OCI-LY7 (cell line): ENCODE measurements around the gene PEMT. TPM values are rescaled to one million over a fixed set of nuclear protein-coding genes. Genes with fewer than 3 reads are reported as not detected.

Source experiments
- BruUV-seq: library from RNA; stranded (reverse); fragments of 400-500 nt; replicated peaks from 2 replicates; lab custom pipeline; 2021; lab: Mats Ljungman, UMichigan
- CTCF ChIA-PET: fragments of 300-600 bp; sonication (Branson Sonifier 250); formaldehyde crosslinking; loops from one replicate; lab custom pipeline; 2022; ENCODE audit warnings: antibody characterized with exemption; ENCODE audit not compliant: unreplicated experiment; lab: Charles Lee
- POLR2A ChIA-PET: fragments of 300-600 bp; sonication (Branson Sonifier 250); formaldehyde crosslinking; loops from one replicate; lab custom pipeline; 2022; ENCODE audit warnings: antibody characterized with exemption; lab: Charles Lee
- DNase-seq: peaks from one replicate; pipeline ENCODE4 v3.0.0-alpha.2; 2015; ENCODE audit warnings: low spot score
- H2AFZ ChIP-seq: fragments of 200-600 bp; sonication (generic), shearing (Covaris generic); 2 replicates; pipeline ENCODE4 v1.6.1; 2014; ENCODE audit warnings: mild to moderate bottlenecking, antibody characterized with exemption, low read length, moderate library complexity
- H3K27ac ChIP-seq: fragments of 200-600 bp; sonication (generic); 2 replicates; pipeline ENCODE4 v1.5.1; 2014; ENCODE audit warnings: mixed run types, low read depth, mild to moderate bottlenecking, moderate library complexity, low read length, inconsistent platforms; ENCODE audit not compliant: poor library complexity, severe bottlenecking
- H3K36me3 ChIP-seq: fragments of 200-600 bp; sonication (generic); 2 replicates; pipeline ENCODE4 v1.6.1; 2014; ENCODE audit warnings: mild to moderate bottlenecking, antibody characterized with exemption, low read length, moderate library complexity, mixed read lengths; ENCODE audit not compliant: insufficient read depth
- H3K4me1 ChIP-seq: fragments of 200-600 bp; sonication (generic); 2 replicates; pipeline ENCODE4 v1.5.1; 2014; ENCODE audit warnings: mild to moderate bottlenecking, low read length; ENCODE audit not compliant: insufficient read depth, poor library complexity, severe bottlenecking
- H3K4me2 ChIP-seq: fragments of 200-600 bp; sonication (generic); 2 replicates; pipeline ENCODE4 v1.6.1; 2014; ENCODE audit warnings: mild to moderate bottlenecking, low read length
- H3K4me3 ChIP-seq: fragments of 200-600 bp; sonication (generic); 2 replicates; pipeline ENCODE4 v1.5.1; 2014; ENCODE audit warnings: mild to moderate bottlenecking, low read depth, low read length; ENCODE audit not compliant: poor library complexity, severe bottlenecking
- H3K79me2 ChIP-seq: fragments of 200-600 bp; sonication (generic); 2 replicates; pipeline ENCODE4 v1.6.1; 2016; ENCODE audit warnings: low read depth, mild to moderate bottlenecking, low read length, moderate library complexity, mixed read lengths; ENCODE audit not compliant: insufficient read depth
- H3K9me2 ChIP-seq: fragments of 200-600 bp; sonication (generic); 2 replicates; pipeline ENCODE4 v1.6.1; 2016; ENCODE audit warnings: mild to moderate bottlenecking, low read length, mixed read lengths; ENCODE audit not compliant: insufficient read depth
- H3K9me3 ChIP-seq: fragments of 200-600 bp; sonication (generic); 2 replicates; pipeline ENCODE4 v1.6.1; 2014; ENCODE audit warnings: mild to moderate bottlenecking, mixed run types, low read length, mixed read lengths
- H4K20me1 ChIP-seq: fragments of 200-600 bp; sonication (generic); 2 replicates; pipeline ENCODE4 v1.6.1; 2014; ENCODE audit warnings: mild to moderate bottlenecking, antibody characterized with exemption, low read length, moderate library complexity, mixed read lengths; ENCODE audit not compliant: insufficient read depth
- CTCF ChIP-seq: fragments of 200-600 bp; sonication (generic); conservative IDR thresholded peaks from 2 replicates; pipeline ENCODE4 v1.5.1; 2014; ENCODE audit warnings: mild to moderate bottlenecking, antibody characterized with exemption, low read length, moderate library complexity, mixed read lengths
- EZH2phosphoT487 ChIP-seq: fragments of 200-600 bp; sonication (generic); IDR thresholded peaks from 2 replicates; pipeline ENCODE4 v1.6.1; 2018; ENCODE audit warnings: low read depth, borderline replicate concordance, mild to moderate bottlenecking, mixed run types, antibody characterized with exemption, low read length, moderate library complexity, mixed read lengths
- intact Hi-C: fragments of 100-400 bp; cut with micrococcal nuclease; formaldehyde crosslinking; loops from one replicate; pipeline ENCODE4 v1.10.0; 2022; ENCODE audit not compliant: unreplicated experiment
- total RNA-seq, 2 experiments: library from RNA; depleted of rRNA in 1 of 2; stranded (reverse); fragments of >200 nt in 1 of 2; shearing (Covaris generic) in 1 of 2; gene quantifications; 2 replicates each; pipeline ENCODE4 v1.2.3, GENCODE V29; 2014 to 2022

Gene PEMT
- total RNA-seq, 2 experiments from 2014 or later: 27.3 to 53.5 TPM

GRCh38 chr17:17508019-17508535 is 83.4 kb downstream of the PEMT start:
- Histone ChIP-seq H3K9me2 (no peaks in the 10 kb centered on the region), H2AFZ (no peak overlapping the region), H3K4me1 (no peaks in the 10 kb centered on the region), H3K4me2 (no peak overlapping the region), H3K27ac (no peak overlapping the region), H3K36me3 (no peaks in the 10 kb centered on the region), H3K9me3 (no peaks in the 10 kb centered on the region), H3K4me3 (no peak overlapping the region), H4K20me1 (no peaks in the 10 kb centered on the region), H3K79me2 (no peaks in the 10 kb centered on the region)
- DNase-seq: no peak
- CTCF ChIA-PET: no interaction called here
- TF ChIP-seq CTCF (no peak), EZH2phosphoT487 (no peak)
- intact Hi-C loops: no loop called here
- POLR2A ChIA-PET: no interaction called here
- BruUV-seq: no TSS peak

- DNase-seq: no peak
- Histone ChIP-seq H3K4me1 (no peaks in the 10 kb centered on the region), H2AFZ (no peak overlapping the region), H3K27ac (no peak overlapping the region), H3K36me3 (no peaks in the 10 kb centered on the region), H3K4me3 (no peak overlapping the region), H3K4me2 (no peak overlapping the region), H4K20me1 (no peaks in the 10 kb centered on the region), H3K9me2 (no peaks in the 10 kb centered on the region), H3K9me3 (no peaks in the 10 kb centered on the region), H3K79me2 (no peaks in the 10 kb centered on the region)
- intact Hi-C loops: no loop called here
- ChIA-PET CTCF (interaction anchor here (0.6 kb wide), 1 partner anchor 15 kb away, joined by 3 read pairs; no protein-coding TSS in a partner anchor), POLR2A (interaction anchor here (0.5 kb wide), 1 partner anchor 172 kb away, joined by 3 read pairs; no protein-coding TSS in a partner anchor)
- TF ChIP-seq CTCF: no peak
- TF ChIP-seq EZH2phosphoT487: no peak
- no TSS peak for BruUV-seq
Measured at GRCh38 chr17:17507465-17508011, 84.0 kb downstream of the PEMT start.

- ChIA-PET POLR2A (interaction anchor here (0.5 kb wide), 1 partner anchor 172 kb away, joined by 3 read pairs; no protein-coding TSS in a partner anchor), CTCF (interaction anchor here (0.6 kb wide), 1 partner anchor 15 kb away, joined by 3 read pairs; no protein-coding TSS in a partner anchor)
- no peaks in the 10 kb centered on the region for H3K36me3 ChIP-seq
- DNase-seq: no peak
- H3K9me3 ChIP-seq: no peaks in the 10 kb centered on the region
- H2AFZ ChIP-seq: no peak overlapping the region
- H3K4me3 ChIP-seq: no peak overlapping the region
- H4K20me1 ChIP-seq: no peaks in the 10 kb centered on the region
- no peaks in the 10 kb centered on the region for H3K79me2 ChIP-seq
- no TSS peak for BruUV-seq
- intact Hi-C loops: no loop called here
- H3K27ac ChIP-seq: no peak overlapping the region
- H3K9me2 ChIP-seq: no peaks in the 10 kb centered on the region
- no peaks in the 10 kb centered on the region for H3K4me1 ChIP-seq
- no peak overlapping the region for H3K4me2 ChIP-seq
- no peak for TF ChIP-seq EZH2phosphoT487
- TF ChIP-seq CTCF: no peak
Measured at GRCh38 chr17:17506893-17507464, 84.5 kb downstream of the PEMT start.
